HepG2 (cell line): ENCODE results near the gene AJM1. TPM values are rescaled to one million over a fixed set of nuclear protein-coding genes. Genes with fewer than 3 reads are reported as not detected.

ENCODE experiments used
- CREB1 ChIP-seq, 2 experiments: fragments of 450-650 bp in 1 of 2; IDR thresholded peaks; 2 replicates each; pipeline ENCODE4 v1.6.1; 2016 to 2017; ENCODE audit warnings: control low read depth in 1 of 2, mild to moderate bottlenecking in 1 of 2, missing compliant biosample characterization in 1 of 2, missing genetic modification characterization in 1 of 2
- HMG20A ChIP-seq: IDR thresholded peaks from 2 replicates; pipeline ENCODE4 v1.6.1; 2016; ENCODE audit warnings: borderline replicate concordance
- ISX ChIP-seq: sonication (generic); formaldehyde crosslinking; conservative IDR thresholded peaks from 2 replicates; pipeline ENCODE4 v1.5.0; 2020; ENCODE audit warnings: missing genetic modification reagents
- KMT2A ChIP-seq: sonication (generic); formaldehyde crosslinking; IDR thresholded peaks from 2 replicates; pipeline ENCODE4 v1.4.0; 2020; ENCODE audit warnings: missing genetic modification reagents
- PAWR ChIP-seq: sonication (generic); formaldehyde crosslinking; IDR thresholded peaks from 2 replicates; pipeline ENCODE4 v1.4.0; 2020; ENCODE audit warnings: missing genetic modification reagents, mild to moderate bottlenecking, borderline replicate concordance
- RFX5 ChIP-seq: IDR thresholded peaks from 2 replicates; pipeline ENCODE4 v1.6.1; 2011; ENCODE audit warnings: low read depth, low read length, improper control_type of control experiment
- RORA ChIP-seq: sonication (generic); formaldehyde crosslinking; IDR thresholded peaks from 2 replicates; pipeline ENCODE4 v1.5.0; 2020; ENCODE audit warnings: mild to moderate bottlenecking, missing genetic modification reagents, moderate library complexity
- SOX5 ChIP-seq: IDR thresholded peaks from 2 replicates; pipeline ENCODE4 v1.6.1; 2016; ENCODE audit warnings: borderline replicate concordance
- TBX3 ChIP-seq: fragments of 450-650 bp; IDR thresholded peaks from 2 replicates; pipeline ENCODE4 v1.6.1; 2017; ENCODE audit warnings: antibody characterized with exemption, mild to moderate bottlenecking, inconsistent platforms, borderline replicate concordance
- ZNF318 ChIP-seq: sonication (generic); formaldehyde crosslinking; IDR thresholded peaks from 2 replicates; pipeline ENCODE4 v1.4.0; 2020; ENCODE audit warnings: mild to moderate bottlenecking, missing genetic modification reagents
- polyA plus RNA-seq, 8 experiments: library from polyadenylated mRNA; depleted of rRNA in 3 of 8; stranded (reverse) in 7 of 8; unstranded in 1 of 8; fragments of >200 nt; fragmentation: Illumina TruSeq in 4 of 8; extraction: Trizol in 4 of 8; gene quantifications; 2 replicates each; pipeline versions ENCODE4 v1.2.1 to v1.2.3, GENCODE V29; 2011 to 2016; ENCODE audit warnings: low read depth in 4 of 8, missing spikeins in 1 of 8, mixed read lengths in 1 of 8; ENCODE audit not compliant: insufficient read depth in 1 of 8
- total RNA-seq, 5 experiments: library from RNA; depleted of rRNA; stranded (reverse); fragments of >200 nt; fragmentation: Illumina TruSeq; extraction: Trizol; gene quantifications; 2 replicates each; pipeline ENCODE4 v1.2.3, GENCODE V29; 2016; ENCODE audit warnings: low read depth in 1 of 5
- TF ChIP-seq, protein P1 (sequence below), 2 experiments: fragments of 450-650 bp in 1 of 2; sonication (generic) in 1 of 2; formaldehyde crosslinking in 1 of 2; IDR thresholded peaks; 2 replicates each; pipeline versions ENCODE4 v1.6.1 to v1.8.0; 2016 to 2022; ENCODE audit warnings: antibody characterized with exemption in 1 of 2, mild to moderate bottlenecking in 1 of 2, missing genetic modification reagents in 1 of 2

Gene AJM1
- total and polyA plus RNA-seq, 2 of the 13 experiments (the other 11 are each of a cell fraction or from before 2014, with no cell fraction given): 1.1 to 1.2 TPM

DNA sequence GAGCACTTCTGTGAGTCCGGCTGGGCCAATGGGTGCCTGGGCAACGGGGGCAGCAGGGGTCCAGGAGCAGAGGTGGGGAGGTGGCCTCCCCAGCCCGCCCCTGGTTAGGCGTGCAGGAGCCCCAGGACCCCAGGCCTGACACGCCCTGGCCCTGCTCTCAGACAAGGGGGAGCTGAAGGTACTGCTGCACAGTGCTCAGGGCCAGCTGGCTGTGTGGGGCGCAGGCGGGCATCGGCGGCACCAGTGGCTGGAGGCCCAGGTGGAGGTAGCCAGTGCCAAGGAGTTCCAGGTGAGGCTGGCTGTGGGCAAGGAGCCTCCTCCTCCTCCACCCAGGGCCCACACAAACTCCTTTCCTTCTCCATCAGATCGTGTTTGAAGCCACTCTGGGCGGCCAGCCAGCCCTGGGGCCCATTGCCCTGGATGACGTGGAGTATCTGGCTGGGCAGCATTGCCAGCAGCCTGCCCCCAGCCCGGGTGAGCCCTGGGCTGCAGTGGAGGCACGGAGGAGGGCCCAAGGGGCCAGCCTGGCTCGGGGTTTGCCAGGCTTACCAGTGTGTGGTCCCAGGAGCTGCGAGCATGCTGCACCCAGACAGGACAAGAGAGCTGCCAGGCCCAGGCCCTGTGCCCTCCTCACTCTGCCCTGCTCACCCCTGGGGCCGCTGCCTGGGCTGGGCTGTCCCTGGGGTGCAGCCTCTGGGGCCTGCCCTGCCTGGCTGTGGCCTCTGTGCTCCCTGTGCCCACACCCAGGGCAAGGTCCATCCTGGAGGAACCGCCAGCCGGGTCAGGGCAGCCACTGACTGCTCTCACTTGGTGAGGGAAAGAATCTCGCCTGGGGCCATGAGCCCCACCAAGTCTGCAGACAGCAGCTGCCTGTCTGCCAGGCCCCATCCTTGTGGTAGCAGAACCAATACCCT is 16.8 kb downstream of the AJM1 start (continued):
- TF ChIP-seq ZNF318 (CRISPR knock-in tag): no peak
- no peak for TF ChIP-seq TBX3
- no peak for TF ChIP-seq CREB1 (IDR thresholded peaks at IDR 0.05)
- TF ChIP-seq CREB1 (CRISPR knock-in tag; IDR thresholded peaks at IDR 0.05): no peak
- no peak for TF ChIP-seq RFX5
- TF ChIP-seq ISX (CRISPR knock-in tag): no peak
- TF ChIP-seq, protein P1, sequence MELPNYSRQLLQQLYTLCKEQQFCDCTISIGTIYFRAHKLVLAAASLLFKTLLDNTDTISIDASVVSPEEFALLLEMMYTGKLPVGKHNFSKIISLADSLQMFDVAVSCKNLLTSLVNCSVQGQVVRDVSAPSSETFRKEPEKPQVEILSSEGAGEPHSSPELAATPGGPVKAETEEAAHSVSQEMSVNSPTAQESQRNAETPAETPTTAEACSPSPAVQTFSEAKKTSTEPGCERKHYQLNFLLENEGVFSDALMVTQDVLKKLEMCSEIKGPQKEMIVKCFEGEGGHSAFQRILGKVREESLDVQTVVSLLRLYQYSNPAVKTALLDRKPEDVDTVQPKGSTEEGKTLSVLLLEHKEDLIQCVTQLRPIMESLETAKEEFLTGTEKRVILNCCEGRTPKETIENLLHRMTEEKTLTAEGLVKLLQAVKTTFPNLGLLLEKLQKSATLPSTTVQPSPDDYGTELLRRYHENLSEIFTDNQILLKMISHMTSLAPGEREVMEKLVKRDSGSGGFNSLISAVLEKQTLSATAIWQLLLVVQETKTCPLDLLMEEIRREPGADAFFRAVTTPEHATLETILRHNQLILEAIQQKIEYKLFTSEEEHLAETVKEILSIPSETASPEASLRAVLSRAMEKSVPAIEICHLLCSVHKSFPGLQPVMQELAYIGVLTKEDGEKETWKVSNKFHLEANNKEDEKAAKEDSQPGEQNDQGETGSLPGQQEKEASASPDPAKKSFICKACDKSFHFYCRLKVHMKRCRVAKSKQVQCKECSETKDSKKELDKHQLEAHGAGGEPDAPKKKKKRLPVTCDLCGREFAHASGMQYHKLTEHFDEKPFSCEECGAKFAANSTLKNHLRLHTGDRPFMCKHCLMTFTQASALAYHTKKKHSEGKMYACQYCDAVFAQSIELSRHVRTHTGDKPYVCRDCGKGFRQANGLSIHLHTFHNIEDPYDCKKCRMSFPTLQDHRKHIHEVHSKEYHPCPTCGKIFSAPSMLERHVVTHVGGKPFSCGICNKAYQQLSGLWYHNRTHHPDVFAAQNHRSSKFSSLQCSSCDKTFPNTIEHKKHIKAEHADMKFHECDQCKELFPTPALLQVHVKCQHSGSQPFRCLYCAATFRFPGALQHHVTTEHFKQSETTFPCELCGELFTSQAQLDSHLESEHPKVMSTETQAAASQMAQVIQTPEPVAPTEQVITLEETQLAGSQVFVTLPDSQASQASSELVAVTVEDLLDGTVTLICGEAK (IDR thresholded peaks at IDR 0.05): no peak
- TF ChIP-seq, protein P1 (CRISPR knock-in tag; IDR thresholded peaks at IDR 0.05): no peak
- TF ChIP-seq HMG20A (CRISPR knock-in tag): no peak
- no peak for TF ChIP-seq KMT2A (CRISPR knock-in tag)
- TF ChIP-seq SOX5: no peak
- TF ChIP-seq RORA (CRISPR knock-in tag): no peak
- TF ChIP-seq PAWR (CRISPR knock-in tag): no peak
